Measurements from ENCODE around the gene CCDC57.

CCDC57 gene

DNA sequence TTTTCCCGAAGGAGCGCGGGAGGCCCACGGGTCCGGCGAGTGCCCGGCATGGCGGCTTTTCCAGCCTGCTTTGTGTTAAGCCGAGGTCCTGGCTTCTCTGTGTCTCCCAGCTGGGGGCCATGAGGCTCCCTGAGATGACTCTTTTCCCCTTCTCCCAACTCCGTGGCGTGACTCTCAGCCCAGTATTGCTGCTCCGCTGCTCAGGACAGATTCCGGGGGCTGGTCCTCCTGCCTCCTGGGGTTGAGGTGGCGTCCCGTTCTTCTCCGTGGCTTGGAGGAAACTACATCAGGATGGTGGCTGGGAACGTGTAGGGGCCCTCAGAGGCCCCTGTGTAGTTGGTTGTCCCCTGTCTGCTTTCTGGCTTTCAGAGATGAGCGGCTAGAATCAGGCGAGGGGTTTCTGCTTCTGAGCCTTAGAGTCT is 160.0 kb downstream of the CCDC57 start:
- TF ChIP-seq, protein P1, sequence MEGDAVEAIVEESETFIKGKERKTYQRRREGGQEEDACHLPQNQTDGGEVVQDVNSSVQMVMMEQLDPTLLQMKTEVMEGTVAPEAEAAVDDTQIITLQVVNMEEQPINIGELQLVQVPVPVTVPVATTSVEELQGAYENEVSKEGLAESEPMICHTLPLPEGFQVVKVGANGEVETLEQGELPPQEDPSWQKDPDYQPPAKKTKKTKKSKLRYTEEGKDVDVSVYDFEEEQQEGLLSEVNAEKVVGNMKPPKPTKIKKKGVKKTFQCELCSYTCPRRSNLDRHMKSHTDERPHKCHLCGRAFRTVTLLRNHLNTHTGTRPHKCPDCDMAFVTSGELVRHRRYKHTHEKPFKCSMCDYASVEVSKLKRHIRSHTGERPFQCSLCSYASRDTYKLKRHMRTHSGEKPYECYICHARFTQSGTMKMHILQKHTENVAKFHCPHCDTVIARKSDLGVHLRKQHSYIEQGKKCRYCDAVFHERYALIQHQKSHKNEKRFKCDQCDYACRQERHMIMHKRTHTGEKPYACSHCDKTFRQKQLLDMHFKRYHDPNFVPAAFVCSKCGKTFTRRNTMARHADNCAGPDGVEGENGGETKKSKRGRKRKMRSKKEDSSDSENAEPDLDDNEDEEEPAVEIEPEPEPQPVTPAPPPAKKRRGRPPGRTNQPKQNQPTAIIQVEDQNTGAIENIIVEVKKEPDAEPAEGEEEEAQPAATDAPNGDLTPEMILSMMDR (conservative IDR thresholded peaks at IDR 0.05; ENCODE audit: low read depth, low read length): no peak
- Histone ChIP-seq H3K27ac (no peak overlapping the region), H3K36me3 (ENCODE audit: insufficient read depth) (peaks cover 3% of the 10 kb centered on the region; the same call in 1 of the 2 replicates), H3K79me2 (ENCODE audit: insufficient read depth, low read depth) (peaks cover 17% of the 10 kb centered on the region; the same call in 1 of the 2 replicates), H3K27me3 (ENCODE audit: insufficient read depth, low read depth) (no peaks in the 10 kb centered on the region), H3K9ac (peak overlapping the region; percentile 47; the same call in 1 of the 2 replicates), H4K20me1 (ENCODE audit: insufficient read depth) (no peaks in the 10 kb centered on the region), H3K4me2 (peak overlapping the region; percentile 85), H3K4me1 (ENCODE audit: low read depth, poor library complexity, severe bottlenecking) (peaks cover 23% of the 10 kb centered on the region), H3K4me3 (IDR thresholded peaks at IDR 0.05; ENCODE audit: insufficient read depth, low read depth, low read length) (no peak overlapping the region), H2AFZ (ENCODE audit: low read depth) (no peak overlapping the region)

DNA sequence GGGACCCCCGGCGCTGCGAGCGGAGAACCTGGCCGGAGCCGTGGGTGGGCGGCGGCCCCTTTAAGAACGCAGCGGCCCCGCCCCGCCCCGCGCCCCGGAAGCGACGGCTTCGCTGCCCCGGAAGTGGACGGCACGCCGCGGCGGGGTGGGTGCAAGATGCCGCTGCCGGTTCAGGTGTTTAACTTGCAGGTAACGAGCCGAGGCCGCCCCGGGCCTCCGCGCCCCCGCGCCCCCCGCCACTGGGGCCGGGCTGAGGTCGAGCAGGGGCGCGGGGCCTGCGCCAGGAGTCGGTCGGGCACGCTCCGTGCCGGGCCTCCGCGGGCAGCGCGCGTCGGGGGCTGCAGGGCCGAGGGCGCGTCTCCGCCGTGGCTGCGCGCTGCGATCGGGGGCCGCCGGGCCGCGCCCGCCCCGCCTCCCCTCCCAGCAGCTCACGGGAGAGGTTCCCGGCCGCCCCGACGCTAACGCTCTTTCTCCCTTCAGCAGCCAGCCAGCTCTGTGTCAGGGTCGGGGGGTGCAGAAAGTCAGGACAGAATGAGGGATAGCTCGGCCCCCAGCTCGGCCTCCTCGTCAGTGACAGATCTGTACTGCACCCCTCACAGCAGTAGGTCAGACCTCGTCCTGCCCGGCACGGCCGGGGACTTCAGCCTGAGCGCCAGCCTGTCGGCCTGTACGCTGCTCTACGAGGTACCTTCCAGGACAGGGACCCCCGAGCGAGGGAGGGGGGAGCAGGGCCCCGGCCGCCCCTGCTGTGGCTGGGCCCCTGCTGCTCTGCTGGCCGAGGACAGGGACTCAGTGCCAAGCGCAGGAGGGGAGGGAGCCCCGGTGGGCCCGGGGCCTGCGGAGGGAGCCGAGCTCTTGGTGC is 160.6 kb downstream of the CCDC57 start, which contains the start of the genes GPS1 and RFNG:
Gene GPS1 (plus strand): TSS at position 123 of the 862 bp plus-strand sequence. CDS start 34 bp downstream, at position 157.
Gene RFNG (minus strand): TSS at position 36 of the 862 bp plus-strand sequence. CDS start 45 bp downstream, outside the sequence.
- peaks cover 23% of the 10 kb centered on the region for H3K4me1 ChIP-seq (ENCODE audit: low read depth, poor library complexity, severe bottlenecking)
- H3K4me2 ChIP-seq: peak within 1 kb of the TSS; percentile 85
- H3K36me3 ChIP-seq (ENCODE audit: insufficient read depth): peaks cover 3% of the 10 kb centered on the region; the same call in 1 of the 2 replicates
- H3K27ac ChIP-seq: no peak within 1 kb of the TSS
- peak within 1 kb of the TSS; percentile 34; the same call in 1 of the 2 replicates for H2AFZ ChIP-seq (ENCODE audit: low read depth)
- no peak within 1 kb of the TSS for H3K4me3 ChIP-seq (IDR thresholded peaks at IDR 0.05; ENCODE audit: insufficient read depth, low read depth, low read length)
- H3K27me3 ChIP-seq (ENCODE audit: insufficient read depth, low read depth): no peaks in the 10 kb centered on the region
- H4K20me1 ChIP-seq (ENCODE audit: insufficient read depth): no peaks in the 10 kb centered on the region
- TF ChIP-seq, protein P1 (conservative IDR thresholded peaks at IDR 0.05; ENCODE audit: low read depth, low read length): no peak
- H3K79me2 ChIP-seq (ENCODE audit: insufficient read depth, low read depth): peaks cover 17% of the 10 kb centered on the region; the same call in 1 of the 2 replicates
- H3K9ac ChIP-seq: peak within 1 kb of the TSS; percentile 47; the same call in 1 of the 2 replicates
